ENCODE results near the gene ZNHIT3. TPM values are rescaled to one million over a fixed set of nuclear protein-coding genes. Genes with fewer than 3 reads are reported as not detected.
A peak's percentile ranks its signal among the peaks of the same experiment; 100 is the strongest.

The ZNHIT3 gene
- total and polyA plus RNA-seq, 2 of the 13 experiments (the other 11 are each of a cell fraction or from before 2014, with no cell fraction given), result 66.6 to 77.4 TPM

- TF ChIP-seq GATA4 (IDR thresholded peaks at IDR 0.05; ENCODE audit: borderline replicate concordance, low read depth), result peak; percentile 62; the same call in 1 of the 2 replicates
- no peak for TF ChIP-seq CHCHD3 (CRISPR knock-in tag; IDR thresholded peaks at IDR 0.05)
- TF ChIP-seq SSRP1 (CRISPR knock-in tag; IDR thresholded peaks at IDR 0.05), result no peak
- TF ChIP-seq SRSF4 (IDR thresholded peaks at IDR 0.05; ENCODE audit: low read depth, low read length, poor library complexity, severe bottlenecking), result no peak
- no peak for TF ChIP-seq U2AF2 (IDR thresholded peaks at IDR 0.05; ENCODE audit: low read depth, low read length)
- TF ChIP-seq MAFK (conservative IDR thresholded peaks at IDR 0.05 in 1 of 2, IDR thresholded peaks at IDR 0.05 in 1 of 2; ENCODE audit: low read length in 2 of 2), result peak in 1 of 2 experiments; percentile 30; a peak in 1 of 4 replicates
- no peak for TF ChIP-seq SIX1 (CRISPR knock-in tag; IDR thresholded peaks at IDR 0.05; ENCODE audit: borderline replicate concordance)
- TF ChIP-seq CHD2 (IDR thresholded peaks at IDR 0.05; ENCODE audit: low read depth, low read length), result peak; percentile 20; the same call in 1 of the 2 replicates
- peak; percentile 76 for TF ChIP-seq HNF1B (CRISPR knock-in tag; IDR thresholded peaks at IDR 0.05)
- no peak for TF ChIP-seq ZNF549 (CRISPR knock-in tag; IDR thresholded peaks at IDR 0.05)
- peak; percentile 60 for TF ChIP-seq ZBTB25 (CRISPR knock-in tag; IDR thresholded peaks at IDR 0.05)
- no peak for TF ChIP-seq MLLT10 (CRISPR knock-in tag; IDR thresholded peaks at IDR 0.05)
- TF ChIP-seq FOXO4 (CRISPR knock-in tag; conservative IDR thresholded peaks at IDR 0.05), result no peak
- no peak for TF ChIP-seq MLXIP (CRISPR knock-in tag; IDR thresholded peaks at IDR 0.05; ENCODE audit: borderline replicate concordance)
- no peak for TF ChIP-seq ZKSCAN5 (CRISPR knock-in tag; IDR thresholded peaks at IDR 0.05)
- no peak for TF ChIP-seq IRF1 (CRISPR knock-in tag; IDR thresholded peaks at IDR 0.05; ENCODE audit: low read depth)
- TF ChIP-seq FUBP1 (CRISPR knock-in tag; IDR thresholded peaks at IDR 0.05; ENCODE audit: borderline replicate concordance), result no peak
These were observed at the start of gene ZNHIT3 (continued) for GRCh38 chr17:36486204-36487194.
